ENCODE data around the gene AQP1. TPM values are rescaled to one million over a fixed set of nuclear protein-coding genes. Genes with fewer than 3 reads are reported as not detected.

The AQP1 gene
- total RNA-seq, 4 donors from 2014 or later = 48.7 to 231 (median 134) TPM

DNA sequence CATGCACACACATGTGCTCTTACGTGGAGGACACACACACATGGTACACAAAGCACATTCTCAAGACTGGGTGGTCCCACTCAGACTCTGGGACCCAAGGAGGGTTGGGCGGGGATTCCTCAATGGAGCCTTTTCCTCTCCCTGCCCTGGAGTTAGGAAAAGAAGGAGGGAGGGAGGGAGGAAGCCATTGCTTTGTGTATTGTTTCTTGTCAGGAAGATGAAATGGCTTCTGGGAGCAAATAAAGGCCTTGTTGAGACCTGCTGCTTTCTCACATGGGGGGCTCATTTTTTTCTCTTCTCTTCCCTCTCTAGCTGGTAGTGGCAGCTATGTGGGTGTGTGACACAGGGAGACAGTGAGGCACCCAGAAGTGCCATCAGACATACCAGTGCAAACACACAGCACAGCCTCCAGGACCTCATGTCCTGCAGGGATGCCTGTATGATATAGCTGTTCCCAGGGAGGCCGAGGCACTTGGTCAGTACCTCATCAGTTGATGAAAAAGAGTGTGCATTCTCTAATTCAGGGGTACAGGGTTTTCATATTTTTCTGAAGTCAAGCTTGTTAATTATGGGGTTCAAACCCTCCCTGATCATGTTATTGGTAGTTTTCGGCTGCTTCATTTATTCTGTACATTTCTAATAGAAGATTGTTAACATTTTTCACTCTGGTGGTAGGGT is 5.7 kb downstream of the AQP1 start:
- H3K9me3 ChIP-seq = no peaks in the 10 kb centered on the region
- 92 to 99% methylated on average over 4 of the region's 4 CpGs for WGBS, 2 donors
- H3K4me3 ChIP-seq (replicated peaks in 1 of 3) = no peak overlapping the region

DNA sequence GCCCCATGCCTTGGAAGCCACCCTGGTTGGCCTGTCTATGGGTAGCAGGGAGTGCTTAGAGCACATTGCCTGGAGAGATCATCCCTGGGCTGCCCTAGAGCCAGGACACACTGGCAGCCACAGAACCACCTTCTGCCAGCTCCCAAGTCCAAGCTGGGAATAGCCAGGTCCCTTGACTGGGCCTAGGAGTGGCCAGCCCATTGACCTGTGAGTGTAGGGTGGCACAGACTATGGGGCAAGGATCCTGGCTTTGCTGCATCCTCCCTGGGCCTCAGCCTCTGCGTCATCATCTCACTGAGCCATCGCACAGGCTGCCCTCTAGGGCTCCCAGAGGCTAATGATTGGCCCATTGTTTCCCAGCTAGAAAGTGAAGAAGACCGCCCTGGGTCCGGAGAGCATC is 7.0 kb downstream of the AQP1 start:
- intact Hi-C loops (cut with DNase I) = no loop called here
- no peaks in the 10 kb centered on the region for H3K36me3 ChIP-seq
- WGBS, 2 donors = 87 to 90% methylated on average over 2 to 3 of the region's 4 CpGs
- H3K27ac ChIP-seq = no peak overlapping the region
- TF ChIP-seq POLR2A (IDR thresholded peaks at IDR 0.05) = no peak
- TF ChIP-seq CTCF (IDR thresholded peaks at IDR 0.05) = no peak
- DNase-seq = no peak
- peaks cover 0 to 16% of the 10 kb centered on the region in 2 donors for H3K4me1 ChIP-seq
- H3K27me3 ChIP-seq = no peaks in the 10 kb centered on the region
- H3K4me3 ChIP-seq (replicated peaks in 1 of 3) = no peak overlapping the region
- no peaks in the 10 kb centered on the region for H3K9me3 ChIP-seq

More for the DNA sequence above, 5.7 kb downstream of the AQP1 start:
- Histone ChIP-seq H3K4me1 (peaks cover 0 to 16% of the 10 kb centered on the region in 2 donors), H3K36me3 (no peaks in the 10 kb centered on the region), H3K27ac (no peak overlapping the region), H3K27me3 (no peaks in the 10 kb centered on the region)
- intact Hi-C loops (cut with DNase I) = no loop called here
- DNase-seq = no peak
- TF ChIP-seq POLR2A (IDR thresholded peaks at IDR 0.05) (no peak), CTCF (IDR thresholded peaks at IDR 0.05) (no peak)

DNA sequence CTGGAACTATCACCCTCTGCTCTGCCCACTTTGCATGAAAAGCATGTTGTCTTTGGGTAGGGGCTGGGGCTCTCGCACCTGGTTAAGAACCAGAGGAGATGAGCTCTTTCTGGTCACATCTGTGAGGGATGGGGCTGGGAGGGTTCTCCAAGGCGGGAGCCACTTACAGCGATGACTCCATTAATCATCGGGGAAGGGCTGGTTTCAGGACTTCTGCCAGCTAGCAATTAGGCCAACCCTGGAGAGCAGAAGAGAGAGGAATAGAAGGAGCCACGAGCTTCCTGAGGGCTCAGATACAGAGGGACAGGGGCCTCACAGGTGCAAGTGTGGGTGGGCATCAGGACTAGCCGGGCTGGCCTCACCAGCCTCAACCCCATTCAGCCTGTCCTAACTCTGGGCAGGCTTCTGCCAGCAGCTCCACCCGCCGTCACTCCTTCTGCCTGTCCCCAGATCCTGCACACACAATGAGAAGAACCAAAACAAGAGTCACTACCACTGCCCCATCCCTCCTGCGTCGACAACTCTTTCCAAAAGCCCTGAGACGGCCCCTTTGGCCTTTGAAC is 8.4 kb downstream of the AQP1 start:
- intact Hi-C loops (cut with DNase I) = no loop called here
- 74 to 77% methylated on average over 11 of the region's 11 CpGs for WGBS, 2 donors
- peaks cover 0 to 7% of the 10 kb centered on the region in 2 donors for H3K4me1 ChIP-seq
- TF ChIP-seq CTCF (IDR thresholded peaks at IDR 0.05) = no peak
- no peak for TF ChIP-seq POLR2A (IDR thresholded peaks at IDR 0.05)
- no peaks in the 10 kb centered on the region for H3K36me3 ChIP-seq
- no peak overlapping the region for H3K4me3 ChIP-seq (replicated peaks in 1 of 3)
- DNase-seq = peak; percentile 0 to 2
- H3K27ac ChIP-seq = no peak overlapping the region
- no peaks in the 10 kb centered on the region for H3K27me3 ChIP-seq
- no peaks in the 10 kb centered on the region for H3K9me3 ChIP-seq

GRCh38 chr7:30920584-30921539 is 9.2 kb downstream of the AQP1 start:
- 63 to 76% methylated on average over 7 to 9 of the region's 9 CpGs for WGBS, 2 donors
- Histone ChIP-seq H3K4me1 (peaks cover 0 to 7% of the 10 kb centered on the region in 2 donors), H3K27ac (peak overlapping the region in 1 of 3 donors; percentile 13), H3K36me3 (no peaks in the 10 kb centered on the region), H3K9me3 (no peaks in the 10 kb centered on the region), H3K27me3 (no peaks in the 10 kb centered on the region), H3K4me3 (replicated peaks in 1 of 3) (no peak overlapping the region)
- intact Hi-C loops (cut with DNase I) = no loop called here
- no peak for TF ChIP-seq POLR2A (IDR thresholded peaks at IDR 0.05)
- TF ChIP-seq CTCF (IDR thresholded peaks at IDR 0.05) = no peak
- DNase-seq = peak; percentile 1 to 2

Measured in thyroid gland (tissue), 4 donors.